BLaER1 (cell line): ENCODE data around the gene NEU1.
"Not testable (repeated sequence)": the region's sequence is repeated elsewhere in the genome, so short reads cannot be mapped to it uniquely, and the experiment has no call there.

Experiments used
- H3K27ac ChIP-seq: shearing (Covaris generic); formaldehyde crosslinking; 2 replicates; pipeline ENCODE4 v1.8.1; 2022
- H3K27me3 ChIP-seq: shearing (Covaris generic); formaldehyde crosslinking; 2 replicates; pipeline ENCODE4 v1.8.1; 2022
- H3K36me3 ChIP-seq: shearing (Covaris generic); formaldehyde crosslinking; 2 replicates; pipeline ENCODE4 v1.8.1; 2022
- H3K4me1 ChIP-seq: shearing (Covaris generic); formaldehyde crosslinking; 2 replicates; pipeline ENCODE4 v1.8.1; 2022
- H3K4me2 ChIP-seq: shearing (Covaris generic); formaldehyde crosslinking; 2 replicates; pipeline ENCODE4 v1.8.1; 2022
- H3K4me3 ChIP-seq: shearing (Covaris generic); formaldehyde crosslinking; 2 replicates; pipeline ENCODE4 v1.8.1; 2022
- H3K9ac ChIP-seq: shearing (Covaris generic); formaldehyde crosslinking; 2 replicates; pipeline ENCODE4 v1.8.1; 2022
- H3K9me3 ChIP-seq: shearing (Covaris generic); formaldehyde crosslinking; 2 replicates; pipeline ENCODE4 v1.8.1; 2022
- H4K20me1 ChIP-seq: shearing (Covaris generic); formaldehyde crosslinking; 2 replicates; pipeline ENCODE4 v1.8.1; 2022
- Cebpa-rat ChIP-seq: shearing (Covaris generic); IDR thresholded peaks from 2 replicates; pipeline ENCODE4 v1.8.1; 2022

The NEU1 gene

DNA sequence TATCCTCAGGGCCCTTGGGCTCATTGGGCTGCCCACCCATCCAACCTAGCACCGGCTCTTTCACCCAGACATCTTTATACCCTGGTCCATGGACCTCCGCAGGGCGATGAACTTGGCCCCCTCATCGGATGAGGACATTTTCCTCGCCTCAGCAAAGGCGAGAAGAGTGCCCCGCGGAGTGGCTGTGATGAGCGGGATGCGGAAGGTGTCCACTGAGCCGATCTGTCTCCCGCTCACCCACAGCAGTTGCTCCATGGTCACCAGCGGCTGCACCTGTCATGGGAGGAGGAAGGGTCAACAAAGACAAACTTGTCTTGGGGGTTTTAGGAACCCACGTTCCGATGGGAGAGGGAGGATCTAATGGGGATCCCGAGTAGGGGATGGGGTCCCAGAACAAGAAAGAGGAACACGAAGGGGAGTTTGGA lies 690 bp downstream of the NEU1 start:
- no peak for TF ChIP-seq Cebpa-rat
- Histone ChIP-seq H3K27me3 (no peaks in the 10 kb centered on the region), H3K27ac (peak overlapping the region; percentile 72), H3K4me3 (peak overlapping the region; percentile 79), H4K20me1 (no peaks in the 10 kb centered on the region), H3K9me3 (no peaks in the 10 kb centered on the region), H3K9ac (peak overlapping the region; percentile 82), H3K36me3 (peaks cover 27% of the 10 kb centered on the region), H3K4me2 (peak overlapping the region; percentile 99), H3K4me1 (peaks cover 36% of the 10 kb centered on the region)

DNA sequence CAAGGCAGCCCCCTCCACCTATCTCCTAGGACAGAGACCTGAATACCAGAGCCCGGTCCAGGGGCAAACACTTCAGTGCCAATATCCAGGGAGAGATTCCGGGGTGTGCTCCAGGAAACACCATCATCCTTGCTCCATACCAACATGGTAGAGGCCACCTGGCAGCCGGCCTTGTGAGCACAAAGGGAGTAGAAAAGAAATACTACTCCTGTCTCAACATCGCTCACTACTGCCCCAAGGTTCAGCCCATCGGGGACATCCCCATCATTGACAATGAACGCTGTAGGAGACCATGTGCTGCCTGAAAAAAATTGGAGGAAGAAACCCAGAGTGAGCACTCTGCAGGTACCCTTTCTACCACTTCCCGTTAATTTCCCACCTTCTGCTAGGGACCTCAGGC lies 1.5 kb downstream of the NEU1 start:
- Histone ChIP-seq H3K4me3 (no peak overlapping the region), H3K9ac (no peak overlapping the region), H3K9me3 (no peaks in the 10 kb centered on the region), H3K36me3 (peaks cover 27% of the 10 kb centered on the region), H4K20me1 (no peaks in the 10 kb centered on the region), H3K4me1 (peaks cover 36% of the 10 kb centered on the region), H3K27ac (no peak overlapping the region), H3K4me2 (peak overlapping the region; percentile 99; the same call in 1 of the 2 replicates), H3K27me3 (no peaks in the 10 kb centered on the region)
- no peak for TF ChIP-seq Cebpa-rat

DNA sequence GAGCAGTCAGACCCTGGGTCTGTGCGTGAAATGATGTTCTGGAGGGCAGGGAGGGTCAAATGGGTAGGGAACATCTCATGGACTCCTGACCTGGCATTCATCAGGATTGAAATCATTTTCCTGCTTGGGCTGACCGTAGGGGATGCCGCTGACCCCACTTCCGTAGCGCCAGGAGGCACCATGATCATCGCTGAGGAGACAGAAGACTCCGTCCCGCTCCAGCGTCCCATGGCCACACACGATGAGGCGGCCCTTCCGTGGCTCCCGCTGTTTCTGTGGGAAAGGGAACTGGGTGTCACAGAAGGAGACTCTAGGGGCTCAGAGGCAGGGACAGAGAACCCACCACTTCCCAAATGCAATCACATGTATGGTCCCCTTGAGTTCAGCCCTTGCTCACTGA lies 2.3 kb downstream of the NEU1 start:
- peaks cover 29% of the 10 kb centered on the region for H3K4me1 ChIP-seq
- TF ChIP-seq Cebpa-rat, result no peak
- no peak overlapping the region for H3K4me2 ChIP-seq
- H3K27me3 ChIP-seq, result no peaks in the 10 kb centered on the region
- no peak overlapping the region for H3K9ac ChIP-seq
- no peaks in the 10 kb centered on the region for H4K20me1 ChIP-seq
- H3K27ac ChIP-seq, result no peak overlapping the region
- H3K4me3 ChIP-seq, result no peak overlapping the region
- H3K9me3 ChIP-seq, result peaks cover 4% of the 10 kb centered on the region; the same call in 1 of the 2 replicates
- H3K36me3 ChIP-seq, result peaks cover 33% of the 10 kb centered on the region

DNA sequence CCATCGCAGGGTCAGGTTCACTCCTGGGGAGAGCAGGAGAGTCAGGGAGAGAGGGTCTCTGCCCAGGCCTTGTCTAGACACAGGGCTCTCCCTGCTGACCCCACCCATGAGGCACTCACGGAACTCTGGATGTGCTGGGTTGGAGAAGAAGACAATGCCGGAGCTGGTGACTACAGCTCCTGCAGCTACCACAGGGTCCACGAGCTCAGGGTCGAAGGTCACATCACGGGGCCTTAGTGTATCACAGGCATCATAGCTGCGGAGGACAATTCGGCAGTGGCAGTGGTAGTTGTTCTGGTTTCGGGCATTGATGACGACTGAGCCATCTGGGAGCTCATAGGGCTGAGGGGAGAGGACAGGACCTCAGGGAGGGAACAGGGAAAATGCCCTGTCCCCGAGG lies 2.7 kb downstream of the NEU1 start:
- Histone ChIP-seq H3K27ac (no peak overlapping the region), H3K4me2 (no peak overlapping the region), H3K27me3 (no peaks in the 10 kb centered on the region), H4K20me1 (no peaks in the 10 kb centered on the region), H3K4me3 (no peak overlapping the region), H3K36me3 (peaks cover 35% of the 10 kb centered on the region), H3K4me1 (peaks cover 25% of the 10 kb centered on the region), H3K9me3 (peaks cover 6% of the 10 kb centered on the region; the same call in 1 of the 2 replicates), H3K9ac (no peak overlapping the region)
- no peak for TF ChIP-seq Cebpa-rat

DNA sequence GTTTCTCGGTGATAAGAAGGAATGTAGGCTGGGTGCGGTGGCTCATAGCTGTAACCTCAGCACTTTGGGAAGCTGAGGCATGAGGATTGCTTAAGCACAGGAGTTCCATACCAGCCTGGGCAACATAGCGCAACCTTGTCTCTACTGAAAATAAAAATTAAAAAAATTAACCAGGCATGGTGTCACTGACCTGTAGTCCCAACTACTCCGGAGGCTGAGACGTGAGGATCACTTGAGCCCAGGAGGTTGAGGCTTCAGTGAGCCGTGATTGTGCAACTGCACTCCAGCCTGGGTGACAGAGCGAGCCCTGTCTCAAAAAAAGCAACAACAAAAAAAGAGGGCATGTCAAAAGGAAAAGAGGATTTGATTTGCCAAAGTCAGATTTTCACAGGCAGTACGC lies 3.9 kb downstream of the NEU1 start:
- Histone ChIP-seq H3K27ac (no peak overlapping the region), H3K4me3 (no peak overlapping the region), H3K4me2 (no peak overlapping the region), H3K27me3 (no peaks in the 10 kb centered on the region), H3K4me1 (peaks cover 16% of the 10 kb centered on the region), H3K9ac (0 out of 2 replicates have a peak overlapping the region, but pooled peaks have one; percentile 16), H3K36me3 (peaks cover 35% of the 10 kb centered on the region), H3K9me3 (peaks cover 6% of the 10 kb centered on the region; the same call in 1 of the 2 replicates), H4K20me1 (no peaks in the 10 kb centered on the region)
- TF ChIP-seq Cebpa-rat, result peak; percentile 33; the same call in 1 of the 2 replicates

DNA sequence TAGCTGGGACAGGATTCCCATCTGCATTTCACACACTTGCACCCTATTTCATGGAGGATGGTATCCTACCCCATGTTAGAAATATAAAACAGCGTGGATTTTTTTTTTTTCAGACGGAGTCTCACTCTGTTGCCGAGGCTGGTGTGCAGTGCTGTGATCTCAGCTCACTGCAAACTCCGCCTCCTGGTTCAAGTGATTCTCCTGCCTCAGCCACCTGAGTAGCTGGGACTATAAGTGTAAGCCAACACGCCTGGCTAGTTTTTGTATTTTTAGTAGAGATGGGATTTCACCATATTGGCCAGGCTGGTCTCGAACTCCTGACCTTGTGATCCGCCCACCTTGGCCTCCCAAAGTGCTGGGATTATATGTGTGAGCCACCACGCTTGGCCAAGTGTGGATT lies 4.8 kb downstream of the NEU1 start:
- H3K4me2 ChIP-seq, H3K4me3 ChIP-seq, H4K20me1 ChIP-seq, H3K9ac ChIP-seq, H3K27ac ChIP-seq, H3K27me3 ChIP-seq, H3K9me3 ChIP-seq: not testable (repeated sequence)
- H3K4me1 ChIP-seq, result peaks cover 10% of the 10 kb centered on the region
- peaks cover 35% of the 10 kb centered on the region for H3K36me3 ChIP-seq

DNA sequence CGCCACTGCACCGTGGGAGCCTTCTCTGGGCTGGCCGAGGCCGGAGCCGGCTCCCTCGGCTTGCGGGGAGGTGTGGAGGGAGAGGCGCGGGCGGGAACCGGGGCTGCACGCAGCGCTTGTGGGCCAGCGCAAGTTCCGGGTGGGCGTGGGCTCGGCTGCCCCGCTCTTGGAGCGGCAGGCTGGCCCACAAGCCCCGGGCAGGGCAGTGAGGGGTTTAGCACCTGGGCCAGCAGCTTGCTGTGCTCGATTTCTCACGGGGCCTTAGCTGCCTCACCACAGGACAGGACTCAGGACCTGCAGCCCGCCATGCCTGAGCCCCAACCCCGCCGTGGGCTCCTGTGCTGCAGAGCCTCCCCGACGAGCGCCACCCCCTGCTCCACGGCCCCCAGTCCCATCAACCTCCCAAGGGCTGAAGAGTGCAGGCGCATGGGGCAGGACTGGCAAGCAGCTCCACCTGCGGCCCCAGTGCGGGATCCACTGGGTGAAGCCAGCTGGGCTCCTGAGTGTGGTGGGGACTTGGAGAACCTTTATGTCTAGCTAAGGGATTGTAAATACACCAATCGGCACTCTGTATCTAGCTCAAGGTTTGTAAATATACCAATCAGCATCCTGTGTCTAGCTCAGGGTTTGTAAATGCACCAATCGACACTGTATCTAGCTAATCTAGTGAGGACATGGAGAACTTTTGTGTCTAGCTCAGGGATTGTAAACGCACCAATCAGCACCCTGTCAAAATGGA lies 10.5 kb downstream of the NEU1 start:
- H3K9me3 ChIP-seq, result peaks cover 11% of the 10 kb centered on the region
- H3K4me1 ChIP-seq, H3K36me3 ChIP-seq, H3K27ac ChIP-seq, H3K4me2 ChIP-seq, H4K20me1 ChIP-seq, H3K27me3 ChIP-seq, H3K9ac ChIP-seq, H3K4me3 ChIP-seq: not testable (repeated sequence)

DNA sequence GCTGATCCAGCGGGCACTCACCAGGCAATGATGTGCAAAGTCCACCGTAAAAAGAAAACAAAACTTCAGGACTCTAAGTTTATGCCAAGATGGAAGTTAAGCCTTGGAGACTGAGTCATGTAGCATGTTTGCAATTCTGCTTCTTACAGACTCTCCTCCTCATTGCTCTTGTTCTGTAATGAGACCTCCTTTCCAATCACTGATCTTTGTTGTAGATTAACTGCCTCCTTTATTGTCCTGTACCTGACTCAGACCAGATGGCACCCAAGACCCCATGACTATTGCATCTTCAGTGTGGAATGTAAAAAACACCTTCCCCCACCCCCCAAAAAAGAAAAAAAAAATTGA lies 11.2 kb downstream of the NEU1 start:
- Histone ChIP-seq H3K4me3 (no peak overlapping the region), H3K27me3 (no peaks in the 10 kb centered on the region), H3K4me1 (no peaks in the 10 kb centered on the region), H4K20me1 (no peaks in the 10 kb centered on the region), H3K4me2 (no peak overlapping the region), H3K9ac (no peak overlapping the region), H3K27ac (no peak overlapping the region), H3K9me3 (peaks cover 11% of the 10 kb centered on the region), H3K36me3 (0 out of 2 replicates have a peak, but pooled peaks cover 8% of the 10 kb centered on the region)
- no peak for TF ChIP-seq Cebpa-rat

DNA sequence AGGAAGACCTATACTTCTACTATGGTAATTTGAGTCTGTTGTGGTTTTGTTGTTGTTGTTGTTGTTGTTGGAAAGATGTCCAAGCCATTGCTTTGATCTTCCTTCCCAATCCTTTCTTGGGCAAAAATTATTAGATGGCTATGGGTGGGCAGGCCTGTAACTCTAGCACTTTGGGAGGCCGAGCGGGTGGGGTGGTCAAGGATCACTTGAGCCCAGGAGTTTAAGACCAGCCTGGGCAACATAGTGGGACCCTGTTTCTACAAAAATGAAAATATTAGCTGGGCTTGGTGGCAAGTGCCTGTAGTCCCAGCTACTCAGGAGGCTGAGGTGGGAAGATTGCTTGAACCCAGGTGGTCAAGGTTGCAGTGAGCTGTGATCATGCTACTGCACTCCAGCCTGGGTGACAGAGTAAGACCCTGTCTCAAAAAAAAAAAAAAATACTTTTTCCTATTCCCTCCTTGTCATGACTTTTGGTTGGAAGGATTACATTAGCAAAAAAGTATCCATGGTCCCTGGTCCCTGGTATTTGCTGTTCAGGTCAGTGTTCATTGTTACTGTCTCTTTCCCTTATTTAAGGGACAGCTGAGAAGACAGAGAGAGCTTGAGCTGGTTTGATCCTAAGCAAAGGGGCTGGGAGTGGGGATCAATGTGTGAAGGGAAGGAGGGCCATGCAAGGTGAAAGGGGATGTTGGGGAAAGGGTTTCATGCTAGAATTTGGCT lies 11.7 kb downstream of the NEU1 start:
- Histone ChIP-seq H3K9ac (no peak overlapping the region), H3K4me1 (no peaks in the 10 kb centered on the region), H4K20me1 (no peaks in the 10 kb centered on the region), H3K27ac (no peak overlapping the region), H3K4me2 (no peak overlapping the region), H3K27me3 (no peaks in the 10 kb centered on the region), H3K36me3 (0 out of 2 replicates have a peak, but pooled peaks cover 8% of the 10 kb centered on the region), H3K9me3 (peaks cover 11% of the 10 kb centered on the region), H3K4me3 (no peak overlapping the region)
- TF ChIP-seq Cebpa-rat, result no peak

DNA sequence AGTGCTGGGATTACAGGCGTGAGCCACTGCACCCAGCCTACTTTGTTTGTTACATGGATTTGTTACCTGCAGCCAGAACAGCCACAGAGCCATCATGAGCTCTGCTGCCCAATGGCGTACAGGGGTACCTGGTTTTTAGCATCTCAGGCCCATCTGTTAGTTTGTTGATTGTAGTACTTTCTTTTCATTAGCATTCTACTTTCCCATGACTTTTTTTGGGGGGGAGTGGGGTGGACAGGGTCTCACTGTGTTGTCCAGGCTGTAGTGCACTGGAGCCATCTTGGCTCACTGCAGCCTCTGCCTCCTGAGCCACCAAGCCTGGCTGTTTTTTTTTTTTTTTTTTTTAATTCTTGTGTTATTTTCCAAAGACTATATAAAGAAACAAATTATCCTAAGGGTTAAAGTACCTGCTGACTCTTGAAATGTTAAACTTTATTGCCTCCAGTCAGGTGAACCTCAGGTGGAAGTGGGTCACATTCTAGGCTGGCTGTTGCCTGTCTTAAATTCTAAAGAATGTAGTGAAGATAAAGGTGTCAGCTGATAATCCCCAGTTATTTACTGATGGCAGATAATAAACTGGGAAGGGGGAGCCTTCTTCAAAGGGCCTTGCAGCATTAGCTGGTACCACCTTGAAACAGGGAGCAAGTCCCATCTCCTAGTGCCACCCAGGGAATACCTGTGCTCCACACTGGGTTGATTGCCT lies 15.2 kb downstream of the NEU1 start:
- H3K27ac ChIP-seq, result no peak overlapping the region
- H3K9me3 ChIP-seq, result no peaks in the 10 kb centered on the region; the same call in 1 of the 2 replicates
- H3K4me2 ChIP-seq, result no peak overlapping the region
- no peak overlapping the region for H3K4me3 ChIP-seq
- no peaks in the 10 kb centered on the region for H3K27me3 ChIP-seq
- H3K9ac ChIP-seq, result no peak overlapping the region
- no peaks in the 10 kb centered on the region for H3K36me3 ChIP-seq
- no peak for TF ChIP-seq Cebpa-rat
- H3K4me1 ChIP-seq, result peaks cover 17% of the 10 kb centered on the region
- no peaks in the 10 kb centered on the region for H4K20me1 ChIP-seq
